ENCODE measurements around the gene MPDZ. TPM values are rescaled to one million over a fixed set of nuclear protein-coding genes. Genes with fewer than 3 reads are reported as not detected.

Gene MPDZ
- total RNA-seq, 1 experiment from 2014 or later: 25.2 TPM

GRCh38 chr9:13160051-13160450 is 119.4 kb downstream of the MPDZ start:
- no peak for DNase-seq (ENCODE audit: low read depth in 1 of 2, low spot score in 2 of 2)
- H3K36me3 ChIP-seq: no peaks in the 10 kb centered on the region
- no peaks in the 10 kb centered on the region for H3K4me1 ChIP-seq (replicated peaks)
- H3K4me3 ChIP-seq: no peak overlapping the region
- H3K9me3 ChIP-seq (replicated peaks): no peaks in the 10 kb centered on the region
- no peak overlapping the region for H3K27ac ChIP-seq
- no peaks in the 10 kb centered on the region for H3K27me3 ChIP-seq (replicated peaks)

- Histone ChIP-seq H3K9me3 (replicated peaks) (no peaks in the 10 kb centered on the region), H3K36me3 (no peaks in the 10 kb centered on the region), H3K27ac (no peak overlapping the region), H3K4me3 (no peak overlapping the region), H3K27me3 (replicated peaks) (no peaks in the 10 kb centered on the region), H3K4me1 (replicated peaks) (no peaks in the 10 kb centered on the region)
- DNase-seq (ENCODE audit: low read depth in 1 of 2, low spot score in 2 of 2): no peak
Observed at GRCh38 chr9:13158986-13159385, 120.5 kb downstream of the MPDZ start.

GRCh38 chr9:13151489-13151888 is 128.0 kb downstream of the MPDZ start:
- H3K9me3 ChIP-seq (replicated peaks): no peaks in the 10 kb centered on the region
- no peak overlapping the region for H3K27ac ChIP-seq
- H3K36me3 ChIP-seq: no peaks in the 10 kb centered on the region
- no peaks in the 10 kb centered on the region for H3K4me1 ChIP-seq (replicated peaks)
- H3K27me3 ChIP-seq (replicated peaks): no peaks in the 10 kb centered on the region
- DNase-seq (ENCODE audit: low read depth in 1 of 2, low spot score in 2 of 2): no peak
- no peak overlapping the region for H3K4me3 ChIP-seq

GRCh38 chr9:13149454-13149853 is 130.0 kb downstream of the MPDZ start:
- no peak for DNase-seq (ENCODE audit: low read depth in 1 of 2, low spot score in 2 of 2)
- no peaks in the 10 kb centered on the region for H3K36me3 ChIP-seq
- H3K27me3 ChIP-seq (replicated peaks): no peaks in the 10 kb centered on the region
- H3K4me3 ChIP-seq: no peak overlapping the region
- no peaks in the 10 kb centered on the region for H3K4me1 ChIP-seq (replicated peaks)
- H3K9me3 ChIP-seq (replicated peaks): no peaks in the 10 kb centered on the region
- H3K27ac ChIP-seq: no peak overlapping the region

- Histone ChIP-seq H3K36me3 (no peaks in the 10 kb centered on the region), H3K4me1 (replicated peaks) (no peaks in the 10 kb centered on the region; the same call in 1 of the 2 replicates), H3K4me3 (no peak overlapping the region), H3K27me3 (replicated peaks) (no peaks in the 10 kb centered on the region), H3K27ac (no peak overlapping the region), H3K9me3 (replicated peaks) (no peaks in the 10 kb centered on the region)
- no peak for DNase-seq (ENCODE audit: low read depth in 1 of 2, low spot score in 2 of 2)
Observed at GRCh38 chr9:13146840-13147239, 132.7 kb downstream of the MPDZ start.

GRCh38 chr9:13145340-13145739 is 134.2 kb downstream of the MPDZ start:
- Histone ChIP-seq H3K36me3 (no peaks in the 10 kb centered on the region), H3K27me3 (replicated peaks) (no peaks in the 10 kb centered on the region), H3K9me3 (replicated peaks) (no peaks in the 10 kb centered on the region), H3K4me1 (replicated peaks) (peaks cover 7% of the 10 kb centered on the region), H3K27ac (no peak overlapping the region), H3K4me3 (no peak overlapping the region)
- DNase-seq (ENCODE audit: low read depth in 1 of 2, low spot score in 2 of 2): no peak

GRCh38 chr9:13144166-13144775 is 135.2 kb downstream of the MPDZ start:
- no peak for DNase-seq (ENCODE audit: low read depth in 1 of 2, low spot score in 2 of 2)
- H3K9me3 ChIP-seq (replicated peaks): no peaks in the 10 kb centered on the region
- no peaks in the 10 kb centered on the region for H3K27me3 ChIP-seq (replicated peaks)
- H3K4me1 ChIP-seq (replicated peaks): peaks cover 10% of the 10 kb centered on the region
- no peak overlapping the region for H3K4me3 ChIP-seq
- H3K36me3 ChIP-seq: no peaks in the 10 kb centered on the region
- no peak overlapping the region for H3K27ac ChIP-seq

GRCh38 chr9:13143281-13143680 is 136.2 kb downstream of the MPDZ start:
- 0 out of 2 replicates have a peak, but pooled peaks cover under 1% of the 10 kb centered on the region for H3K36me3 ChIP-seq
- H3K4me3 ChIP-seq: no peak overlapping the region
- H3K27me3 ChIP-seq (replicated peaks): no peaks in the 10 kb centered on the region
- peak in 1 of 2 experiments; percentile 2 for DNase-seq (ENCODE audit: low read depth in 1 of 2, low spot score in 2 of 2)
- no peak overlapping the region for H3K27ac ChIP-seq
- peaks cover 13% of the 10 kb centered on the region for H3K4me1 ChIP-seq (replicated peaks)
- no peaks in the 10 kb centered on the region for H3K9me3 ChIP-seq (replicated peaks)

- Histone ChIP-seq H3K9me3 (replicated peaks) (no peaks in the 10 kb centered on the region), H3K36me3 (peaks cover 5% of the 10 kb centered on the region; the same call in 1 of the 2 replicates), H3K4me3 (no peak overlapping the region), H3K4me1 (replicated peaks) (peaks cover 13% of the 10 kb centered on the region), H3K27me3 (replicated peaks) (no peaks in the 10 kb centered on the region), H3K27ac (no peak overlapping the region)
- DNase-seq (ENCODE audit: low read depth in 1 of 2, low spot score in 2 of 2): no peak
Observed at GRCh38 chr9:13142776-13143175, 136.7 kb downstream of the MPDZ start.

GRCh38 chr9:13141629-13142028 is 137.9 kb downstream of the MPDZ start:
- Histone ChIP-seq H3K4me3 (no peak overlapping the region), H3K27ac (no peak overlapping the region), H3K36me3 (peaks cover 5% of the 10 kb centered on the region; the same call in 1 of the 2 replicates), H3K27me3 (replicated peaks) (no peaks in the 10 kb centered on the region), H3K9me3 (replicated peaks) (no peaks in the 10 kb centered on the region), H3K4me1 (replicated peaks) (peaks cover 13% of the 10 kb centered on the region)
- no peak for DNase-seq (ENCODE audit: low read depth in 1 of 2, low spot score in 2 of 2)

GRCh38 chr9:13140843-13141592 is 138.5 kb downstream of the MPDZ start:
- Histone ChIP-seq H3K4me3 (no peak overlapping the region), H3K4me1 (replicated peaks) (peaks cover 13% of the 10 kb centered on the region), H3K27ac (peak overlapping the region; percentile 53), H3K27me3 (replicated peaks) (no peaks in the 10 kb centered on the region), H3K36me3 (peaks cover 5% of the 10 kb centered on the region; the same call in 1 of the 2 replicates), H3K9me3 (replicated peaks) (no peaks in the 10 kb centered on the region)
- peak in 1 of 2 experiments; percentile 3 for DNase-seq (ENCODE audit: low read depth in 1 of 2, low spot score in 2 of 2)

GRCh38 chr9:13139641-13140171 is 139.8 kb downstream of the MPDZ start:
- Histone ChIP-seq H3K36me3 (peaks cover 8% of the 10 kb centered on the region; the same call in 1 of the 2 replicates), H3K4me1 (replicated peaks) (peaks cover 13% of the 10 kb centered on the region), H3K9me3 (replicated peaks) (no peaks in the 10 kb centered on the region), H3K4me3 (no peak overlapping the region), H3K27ac (peak overlapping the region; percentile 81), H3K27me3 (replicated peaks) (no peaks in the 10 kb centered on the region)
- DNase-seq (ENCODE audit: low read depth in 1 of 2, low spot score in 2 of 2): peak; percentile 68 to 83

- no peak for DNase-seq (ENCODE audit: low read depth in 1 of 2, low spot score in 2 of 2)
- Histone ChIP-seq H3K4me1 (replicated peaks) (peaks cover 13% of the 10 kb centered on the region), H3K9me3 (replicated peaks) (no peaks in the 10 kb centered on the region), H3K36me3 (peaks cover 14% of the 10 kb centered on the region), H3K4me3 (no peak overlapping the region), H3K27me3 (replicated peaks) (no peaks in the 10 kb centered on the region), H3K27ac (no peak overlapping the region)
Observed at GRCh38 chr9:13137426-13137825, 142.1 kb downstream of the MPDZ start.

GRCh38 chr9:13131991-13132390 is 147.5 kb downstream of the MPDZ start:
- no peaks in the 10 kb centered on the region for H3K27me3 ChIP-seq (replicated peaks)
- H3K27ac ChIP-seq: no peak overlapping the region
- H3K9me3 ChIP-seq (replicated peaks): no peaks in the 10 kb centered on the region
- no peak for DNase-seq (ENCODE audit: low read depth in 1 of 2, low spot score in 2 of 2)
- H3K4me1 ChIP-seq (replicated peaks): no peaks in the 10 kb centered on the region
- no peak overlapping the region for H3K4me3 ChIP-seq
- peaks cover 9% of the 10 kb centered on the region for H3K36me3 ChIP-seq
